Ovary (tissue), 3 donors: ENCODE results near the gene ZNF777.

Source experiments
- CTCF ChIP-seq, 3 donors: fragments of 450-650 bp in 2 of 3; fragments of 200-600 bp in 1 of 3; IDR thresholded peaks; one replicate each; pipeline versions ENCODE4 v1.5.1 to v1.8.0; 2016 to 2022; ENCODE audit warnings: antibody characterized with exemption in 3 of 3, mild to moderate bottlenecking in 1 of 3
- EP300 ChIP-seq: sonication (generic); formaldehyde crosslinking; IDR thresholded peaks from one replicate; pipeline ENCODE4 v1.6.1; 2017; ENCODE audit warnings: antibody characterized with exemption
- POLR2A ChIP-seq: fragments of 450-650 bp; IDR thresholded peaks from one replicate; pipeline ENCODE4 v1.6.1; 2017; ENCODE audit warnings: antibody characterized with exemption, mild to moderate bottlenecking, moderate library complexity
- donor health status: DM: no; HTN: no; CAD: no.

GRCh38 chr7:149450821-149451220 lies 10.0 kb downstream of the ZNF777 start:
- no peak for TF ChIP-seq CTCF (IDR thresholded peaks at IDR 0.05)
- TF ChIP-seq EP300: no peak
- TF ChIP-seq POLR2A: no peak
